ENCODE measurements around the gene AKR1C4. TPM values are rescaled to one million over a fixed set of nuclear protein-coding genes. Genes with fewer than 3 reads are reported as not detected.

Gene AKR1C4
- total and polyA plus RNA-seq, 4 donors = 3.2 to 260 (median 129) TPM

GRCh38 chr10:5229019-5229418 lies 32.4 kb downstream of the AKR1C4 start:
- no peak for DNase-seq (ENCODE audit: low spot score)
- Histone ChIP-seq H3K4me1 (ENCODE audit: control insufficient read depth in 4 of 4, insufficient read depth in 4 of 4, low read length in 3 of 4) (peaks cover 0 to 6% (median 3%) of the 10 kb centered on the region in 4 donors), H3K36me3 (ENCODE audit: control insufficient read depth in 4 of 4, insufficient read depth in 3 of 4, low read depth in 1 of 4, low read length in 3 of 4) (no peaks in the 10 kb centered on the region), H3K27me3 (ENCODE audit: control insufficient read depth in 4 of 4, insufficient read depth in 4 of 4, low read length in 3 of 4) (no peaks in the 10 kb centered on the region), H3K4me3 (ENCODE audit: low read depth in 1 of 3, low read length in 3 of 3) (no peak overlapping the region), H3K27ac (ENCODE audit: low read depth in 1 of 2, low read length in 2 of 2) (no peak overlapping the region), H3K9me3 (ENCODE audit: control insufficient read depth in 4 of 4, low read length in 3 of 4) (peaks cover 0 to 5% (median 0%) of the 10 kb centered on the region in 4 donors), H3K9ac (ENCODE audit: low read depth in 1 of 2, low read length in 2 of 2) (no peak overlapping the region)
- no peak for TF ChIP-seq FOXA1 (IDR thresholded peaks at IDR 0.05)
- no peak for TF ChIP-seq ZBTB33 (IDR thresholded peaks at IDR 0.05)
- no peak for TF ChIP-seq MAX (IDR thresholded peaks at IDR 0.05)
- TF ChIP-seq JUND (IDR thresholded peaks at IDR 0.05) = no peak
- TF ChIP-seq YY1 (IDR thresholded peaks at IDR 0.05) = no peak
- no peak for TF ChIP-seq RAD21 (IDR thresholded peaks at IDR 0.05)
- no peak for TF ChIP-seq CTCF (IDR thresholded peaks at IDR 0.05; ENCODE audit: low read depth, low read length, missing input control)
- TF ChIP-seq RXRA (IDR thresholded peaks at IDR 0.05) = no peak
- TF ChIP-seq GABPA (IDR thresholded peaks at IDR 0.05 in 1 of 2, conservative IDR thresholded peaks at IDR 0.05 in 1 of 2) = no peak
- TF ChIP-seq HNF4G (IDR thresholded peaks at IDR 0.05) = no peak
- TF ChIP-seq TAF1 (conservative IDR thresholded peaks at IDR 0.05) = no peak
- TF ChIP-seq SP1 (IDR thresholded peaks at IDR 0.05) = no peak
- no peak for TF ChIP-seq NR2F2 (IDR thresholded peaks at IDR 0.05)
- no peak for TF ChIP-seq FOXA2 (IDR thresholded peaks at IDR 0.05)
- TF ChIP-seq REST (IDR thresholded peaks at IDR 0.05) = no peak
- TF ChIP-seq HNF4A (conservative IDR thresholded peaks at IDR 0.05) = no peak
- TF ChIP-seq ATF3 (IDR thresholded peaks at IDR 0.05) = no peak
- TF ChIP-seq EGR1 (IDR thresholded peaks at IDR 0.05; ENCODE audit: low read depth in 2 of 2) = no peak
- 85% methylated on average over 8 of the region's 8 CpGs for WGBS
